Measurements from ENCODE around the gene MAP3K5. TPM values are rescaled to one million over a fixed set of nuclear protein-coding genes. Genes with fewer than 3 reads are reported as not detected.

The MAP3K5 gene
- total and polyA plus RNA-seq, 2 of the 8 experiments (the other 6 are each of a cell fraction or from before 2014, with no cell fraction given), result 0.63 to 2.6 TPM

DNA sequence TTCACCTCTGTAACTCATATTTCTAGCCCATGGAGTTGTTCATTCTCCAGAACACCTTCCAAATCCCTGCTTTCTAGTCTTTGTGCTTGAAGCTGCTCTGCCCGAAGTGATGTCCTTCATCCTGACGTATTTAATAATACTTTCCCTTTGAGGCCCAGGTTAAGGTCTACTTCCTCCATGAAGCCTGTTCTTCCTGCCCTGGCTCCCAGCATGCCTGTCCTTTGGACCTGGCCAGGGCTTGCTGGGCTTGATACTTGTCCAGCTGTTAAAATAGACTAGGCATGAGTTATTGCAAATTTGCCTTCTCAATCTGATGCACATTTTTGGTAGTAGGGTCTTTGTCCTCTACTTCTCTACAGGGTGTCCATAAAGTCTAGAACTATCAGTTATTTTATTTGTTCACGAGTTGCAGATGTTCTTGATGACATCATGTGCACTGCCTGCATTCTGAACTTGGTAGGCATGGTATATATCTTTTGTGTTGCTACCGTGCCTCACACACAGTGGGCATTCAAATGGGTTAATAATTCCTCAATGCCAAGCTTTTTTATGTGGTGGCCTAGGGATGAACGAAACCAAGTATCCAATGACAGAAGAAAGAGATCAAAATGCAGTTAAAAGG lies 239.0 kb downstream of the MAP3K5 start:
- no peak overlapping the region for H3K4me3 ChIP-seq (ENCODE audit: extremely low read depth in 1 of 4, insufficient read depth in 2 of 4, low read depth in 3 of 4, low read length in 4 of 4)
- no peak overlapping the region for H3K56ac ChIP-seq (replicated peaks; ENCODE audit: insufficient read length, low read depth, low read length)
- H3K27ac ChIP-seq (ENCODE audit: low read depth, low read length), result no peak overlapping the region
- no peak overlapping the region for H4K91ac ChIP-seq (replicated peaks; ENCODE audit: insufficient read length, low read length)
- H2BK120ac ChIP-seq (replicated peaks; ENCODE audit: low read depth, low read length), result no peak overlapping the region
- no peak overlapping the region for H2AFZ ChIP-seq (ENCODE audit: low read length)
- no peak overlapping the region for H2BK12ac ChIP-seq (ENCODE audit: low read depth, low read length)
- CTCF ChIA-PET (ENCODE audit: partially characterized antibody), result interaction anchor here (1.7 kb wide), 1 partner anchor 28 kb away, joined by 5 read pairs; no protein-coding TSS in a partner anchor
- H3K23ac ChIP-seq (ENCODE audit: insufficient read length), result no peak overlapping the region
- TF ChIP-seq PHF8 (conservative IDR thresholded peaks at IDR 0.05; ENCODE audit: low read depth, low read length) (no peak), ZNF274 (IDR thresholded peaks at IDR 0.05; ENCODE audit: borderline replicate concordance, extremely low read depth, low read length) (no peak)
- no peak overlapping the region for H2AK5ac ChIP-seq (ENCODE audit: low read depth, low read length)
- H2BK15ac ChIP-seq (ENCODE audit: low read length), result no peak overlapping the region
- FAIRE-seq, result no peak
- peaks cover 0 to 13% of the 10 kb centered on the region in 2 experiments; a peak in 2 of 4 replicates for H3K79me2 ChIP-seq (ENCODE audit: control insufficient read depth in 1 of 2, insufficient read depth in 2 of 2, low read length in 2 of 2)
- POLR2A ChIA-PET (ENCODE audit: partially characterized antibody), result no interaction called here
- H3K14ac ChIP-seq (ENCODE audit: insufficient read length), result no peak overlapping the region
- no peak overlapping the region for H3K4me2 ChIP-seq (ENCODE audit: insufficient read depth in 1 of 2, low read depth in 2 of 2, low read length in 2 of 2)
- H4K5ac ChIP-seq (ENCODE audit: insufficient read length, low read depth, low read length), result no peak overlapping the region
- H3K4ac ChIP-seq (replicated peaks; ENCODE audit: insufficient read length, low read depth, low read length), result no peak overlapping the region
- no peak overlapping the region for H2BK20ac ChIP-seq (ENCODE audit: low read length)
- H3K9ac ChIP-seq (replicated peaks in 1 of 4; ENCODE audit: extremely low read depth in 1 of 4, low read depth in 3 of 4, low read length in 3 of 4), result no peak overlapping the region
- H2BK5ac ChIP-seq (ENCODE audit: low read depth, low read length), result no peak overlapping the region
- peaks cover 0 to 14% (median 7%) of the 10 kb centered on the region in 4 experiments; a peak in 5 of 7 replicates for H3K27me3 ChIP-seq (replicated peaks in 1 of 4; ENCODE audit: control insufficient read depth in 3 of 4, extremely low read depth in 1 of 4, insufficient read depth in 3 of 4, low read length in 3 of 4)
- H4K20me1 ChIP-seq (replicated peaks in 1 of 2; ENCODE audit: control insufficient read depth in 1 of 2, insufficient read depth in 2 of 2, low read length in 2 of 2), result no peaks in the 10 kb centered on the region
- H3K4me1 ChIP-seq (replicated peaks in 1 of 4; ENCODE audit: control insufficient read depth in 3 of 4, insufficient read depth in 4 of 4, low read length in 3 of 4), result peaks cover 0 to 6% (median 1%) of the 10 kb centered on the region in 4 experiments; a peak in 5 of 7 replicates
- H3K9me3 ChIP-seq (ENCODE audit: insufficient read depth in 2 of 2, low read depth in 1 of 2, low read length in 1 of 2), result no peaks in the 10 kb centered on the region
- no peak for DNase-seq (ENCODE audit: low read depth in 1 of 2, low spot score in 2 of 2)
- 88% methylated on average over 5 of the region's 5 CpGs; no CpG with 5 or more reads in 1 of the 2 experiments for WGBS, 2 experiments (ENCODE audit: extremely low coverage in 1 of 2, insufficient coverage in 1 of 2, insufficient read length in 1 of 2, insufficient replicate concordance in 2 of 2, low coverage in 1 of 2, low lambda C conversion rate in 2 of 2, missing lambda C conversion rate in 1 of 2)
- no peak overlapping the region for H4K8ac ChIP-seq (ENCODE audit: extremely low read depth, insufficient read depth, low read length)
- H3K18ac ChIP-seq (ENCODE audit: extremely low read depth, low read length), result no peak overlapping the region
- no peaks in the 10 kb centered on the region for H3K79me1 ChIP-seq (ENCODE audit: low read depth, low read length)
- H3K36me3 ChIP-seq (ENCODE audit: control insufficient read depth in 2 of 4, insufficient read depth in 4 of 4, low read length in 3 of 4), result no peaks in the 10 kb centered on the region
- H3K23me2 ChIP-seq (ENCODE audit: low read depth, low read length), result peaks cover 13% of the 10 kb centered on the region

All from H1 (cell line).